ENCODE measurements around the gene EFS. TPM values are rescaled to one million over a fixed set of nuclear protein-coding genes. Genes with fewer than 3 reads are reported as not detected.

Gene EFS
- total RNA-seq, 2 donors from 2014 or later, result 69.9 to 96.4 TPM

GRCh38 chr14:23310546-23310945, 54.4 kb downstream of the EFS start:
- Histone ChIP-seq H3K9ac (ENCODE audit: extremely low read depth, low read length, poor library complexity, severe bottlenecking) (no peak overlapping the region), H3K9me3 (ENCODE audit: control insufficient read depth, low read length) (no peaks in the 10 kb centered on the region), H3K27me3 (ENCODE audit: control insufficient read depth, insufficient read depth, low read length, poor library complexity, severe bottlenecking) (no peaks in the 10 kb centered on the region), H3K4me3 (ENCODE audit: low read length) (no peak overlapping the region), H3K36me3 (ENCODE audit: control insufficient read depth, insufficient read depth, low read length) (peaks cover 57% of the 10 kb centered on the region), H3K27ac (ENCODE audit: low read depth, low read length) (no peak overlapping the region), H3K4me1 (ENCODE audit: control insufficient read depth, insufficient read depth, low read length) (peaks cover 4% of the 10 kb centered on the region)
- no peak for DNase-seq
- Mint-ChIP-seq H3K27ac (no peak overlapping the region), H3K36me3 (ENCODE audit: low read depth) (peaks cover 53% of the 10 kb centered on the region), H3K4me1 (peaks cover 15% of the 10 kb centered on the region), H3K4me3 (no peak overlapping the region), H3K9me3 (no peaks in the 10 kb centered on the region), H3K27me3 (ENCODE audit: insufficient read depth) (no peaks in the 10 kb centered on the region)
- TF ChIP-seq, protein P1, sequence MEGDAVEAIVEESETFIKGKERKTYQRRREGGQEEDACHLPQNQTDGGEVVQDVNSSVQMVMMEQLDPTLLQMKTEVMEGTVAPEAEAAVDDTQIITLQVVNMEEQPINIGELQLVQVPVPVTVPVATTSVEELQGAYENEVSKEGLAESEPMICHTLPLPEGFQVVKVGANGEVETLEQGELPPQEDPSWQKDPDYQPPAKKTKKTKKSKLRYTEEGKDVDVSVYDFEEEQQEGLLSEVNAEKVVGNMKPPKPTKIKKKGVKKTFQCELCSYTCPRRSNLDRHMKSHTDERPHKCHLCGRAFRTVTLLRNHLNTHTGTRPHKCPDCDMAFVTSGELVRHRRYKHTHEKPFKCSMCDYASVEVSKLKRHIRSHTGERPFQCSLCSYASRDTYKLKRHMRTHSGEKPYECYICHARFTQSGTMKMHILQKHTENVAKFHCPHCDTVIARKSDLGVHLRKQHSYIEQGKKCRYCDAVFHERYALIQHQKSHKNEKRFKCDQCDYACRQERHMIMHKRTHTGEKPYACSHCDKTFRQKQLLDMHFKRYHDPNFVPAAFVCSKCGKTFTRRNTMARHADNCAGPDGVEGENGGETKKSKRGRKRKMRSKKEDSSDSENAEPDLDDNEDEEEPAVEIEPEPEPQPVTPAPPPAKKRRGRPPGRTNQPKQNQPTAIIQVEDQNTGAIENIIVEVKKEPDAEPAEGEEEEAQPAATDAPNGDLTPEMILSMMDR (conservative IDR thresholded peaks at IDR 0.05), result no peak
- 86% methylated on average over 1 of the region's 1 CpG; no CpG with 5 or more reads in 1 of the 2 experiments for WGBS, 2 experiments (ENCODE audit: insufficient coverage in 1 of 2, insufficient read length in 1 of 2)

GRCh38 chr14:23308721-23309445, 56.1 kb downstream of the EFS start:
- H3K27ac Mint-ChIP-seq, result no peak overlapping the region
- no peak overlapping the region for H3K27ac ChIP-seq (ENCODE audit: low read depth, low read length)
- no peaks in the 10 kb centered on the region for H3K9me3 ChIP-seq (ENCODE audit: control insufficient read depth, low read length)
- H3K27me3 Mint-ChIP-seq (ENCODE audit: insufficient read depth), result peaks cover 4% of the 10 kb centered on the region
- H3K4me1 ChIP-seq (ENCODE audit: control insufficient read depth, insufficient read depth, low read length), result peaks cover 4% of the 10 kb centered on the region
- peak overlapping the region; percentile 92 for H3K4me3 Mint-ChIP-seq
- peaks cover 52% of the 10 kb centered on the region for H3K36me3 ChIP-seq (ENCODE audit: control insufficient read depth, insufficient read depth, low read length)
- no peak for DNase-seq
- H3K36me3 Mint-ChIP-seq (ENCODE audit: low read depth), result peaks cover 49% of the 10 kb centered on the region
- no peak overlapping the region for H3K9ac ChIP-seq (ENCODE audit: extremely low read depth, low read length, poor library complexity, severe bottlenecking)
- TF ChIP-seq, protein P1 (conservative IDR thresholded peaks at IDR 0.05), result no peak
- H3K27me3 ChIP-seq (ENCODE audit: control insufficient read depth, insufficient read depth, low read length, poor library complexity, severe bottlenecking), result peaks cover 3% of the 10 kb centered on the region
- peaks cover 15% of the 10 kb centered on the region for H3K4me1 Mint-ChIP-seq
- peak overlapping the region; percentile 97 for H3K4me3 ChIP-seq (ENCODE audit: low read length)
- 93 to 95% methylated on average over 8 to 17 of the region's 17 CpGs for WGBS, 2 experiments (ENCODE audit: insufficient coverage in 1 of 2, insufficient read length in 1 of 2)
- H3K9me3 Mint-ChIP-seq, result no peaks in the 10 kb centered on the region

GRCh38 chr14:23307687-23308644, 57.0 kb downstream of the EFS start:
- TF ChIP-seq, protein P1 (conservative IDR thresholded peaks at IDR 0.05), result no peak
- Histone ChIP-seq H3K27ac (ENCODE audit: low read depth, low read length) (no peak overlapping the region), H3K9me3 (ENCODE audit: control insufficient read depth, low read length) (no peaks in the 10 kb centered on the region), H3K36me3 (ENCODE audit: control insufficient read depth, insufficient read depth, low read length) (peaks cover 47% of the 10 kb centered on the region), H3K27me3 (ENCODE audit: control insufficient read depth, insufficient read depth, low read length, poor library complexity, severe bottlenecking) (peaks cover 5% of the 10 kb centered on the region), H3K4me3 (ENCODE audit: low read length) (peak overlapping the region; percentile 97), H3K9ac (ENCODE audit: extremely low read depth, low read length, poor library complexity, severe bottlenecking) (peak overlapping the region; percentile 87), H3K4me1 (ENCODE audit: control insufficient read depth, insufficient read depth, low read length) (peaks cover 4% of the 10 kb centered on the region)
- WGBS, 2 experiments (ENCODE audit: insufficient coverage in 1 of 2, insufficient read length in 1 of 2), result 94 to 97% methylated on average over 12 to 22 of the region's 22 CpGs
- Mint-ChIP-seq H3K9me3 (no peaks in the 10 kb centered on the region), H3K4me1 (peaks cover 15% of the 10 kb centered on the region), H3K27ac (peak overlapping the region; percentile 97), H3K4me3 (peak overlapping the region; percentile 92), H3K27me3 (ENCODE audit: insufficient read depth) (peaks cover 11% of the 10 kb centered on the region), H3K36me3 (ENCODE audit: low read depth) (peaks cover 45% of the 10 kb centered on the region)
- no peak for DNase-seq
